ENCODE data around the gene FUBP3. TPM values are rescaled to one million over a fixed set of nuclear protein-coding genes. Genes with fewer than 3 reads are reported as not detected.

FUBP3 gene
- total RNA-seq, 2 experiments from 2014 or later: 36.4 to 40.8 TPM

GRCh38 chr9:130590305-130590704, 10.9 kb downstream of the FUBP3 start:
- Mint-ChIP-seq H3K36me3 (ENCODE audit: low read depth) (peaks cover under 1% of the 10 kb centered on the region), H3K9me3 (ENCODE audit: insufficient read depth) (no peaks in the 10 kb centered on the region), H3K27ac (no peak overlapping the region), H3K27me3 (ENCODE audit: low read depth) (no peaks in the 10 kb centered on the region), H3K4me1 (ENCODE audit: low read depth) (no peaks in the 10 kb centered on the region), H3K4me3 (no peak overlapping the region)
- ChIA-PET CTCF (interaction anchor here (1.0 kb wide), 1 partner anchor 11 kb away, joined by 4 read pairs; the partner anchor contains the start of gene FUBP3), POLR2A (no interaction called here)
- DNase-seq: no peak
- no peak for ATAC-seq

- H3K4me1 Mint-ChIP-seq (ENCODE audit: low read depth): no peaks in the 10 kb centered on the region
- H3K27ac Mint-ChIP-seq: no peak overlapping the region
- no peaks in the 10 kb centered on the region for H3K9me3 Mint-ChIP-seq (ENCODE audit: insufficient read depth)
- H3K4me3 Mint-ChIP-seq: no peak overlapping the region
- no peaks in the 10 kb centered on the region for H3K27me3 Mint-ChIP-seq (ENCODE audit: low read depth)
- DNase-seq: no peak
- CTCF ChIA-PET: no interaction called here
- peaks cover 16% of the 10 kb centered on the region for H3K36me3 Mint-ChIP-seq (ENCODE audit: low read depth)
- POLR2A ChIA-PET: no interaction called here
- no peak for ATAC-seq
These were observed 13.6 kb downstream of the FUBP3 start for GRCh38 chr9:130593020-130593419.

- Mint-ChIP-seq H3K4me3 (no peak overlapping the region), H3K27me3 (ENCODE audit: low read depth) (no peaks in the 10 kb centered on the region), H3K4me1 (ENCODE audit: low read depth) (no peaks in the 10 kb centered on the region), H3K36me3 (ENCODE audit: low read depth) (peaks cover 30% of the 10 kb centered on the region), H3K27ac (peak overlapping the region; percentile 43), H3K9me3 (ENCODE audit: insufficient read depth) (no peaks in the 10 kb centered on the region)
- ATAC-seq (no peak), DNase-seq (no peak)
- CTCF ChIA-PET: no interaction called here
- POLR2A ChIA-PET: no interaction called here
These were observed 17.9 kb downstream of the FUBP3 start for GRCh38 chr9:130597228-130597627.

- H3K36me3 Mint-ChIP-seq (ENCODE audit: low read depth): peaks cover 35% of the 10 kb centered on the region
- no peak for ATAC-seq
- no peak overlapping the region for H3K4me3 Mint-ChIP-seq
- ChIA-PET CTCF (no interaction called here), POLR2A (no interaction called here)
- no peak for DNase-seq
- no peak overlapping the region for H3K27ac Mint-ChIP-seq
- H3K9me3 Mint-ChIP-seq (ENCODE audit: insufficient read depth): no peaks in the 10 kb centered on the region
- H3K27me3 Mint-ChIP-seq (ENCODE audit: low read depth): no peaks in the 10 kb centered on the region
- no peaks in the 10 kb centered on the region for H3K4me1 Mint-ChIP-seq (ENCODE audit: low read depth)
These were observed 18.8 kb downstream of the FUBP3 start for GRCh38 chr9:130598188-130598587.

GRCh38 chr9:130599625-130600024, 20.2 kb downstream of the FUBP3 start:
- H3K36me3 Mint-ChIP-seq (ENCODE audit: low read depth): peaks cover 47% of the 10 kb centered on the region
- ChIA-PET POLR2A (no interaction called here), CTCF (no interaction called here)
- ATAC-seq: no peak
- H3K27ac Mint-ChIP-seq: no peak overlapping the region
- H3K27me3 Mint-ChIP-seq (ENCODE audit: low read depth): no peaks in the 10 kb centered on the region
- DNase-seq: no peak
- no peaks in the 10 kb centered on the region for H3K9me3 Mint-ChIP-seq (ENCODE audit: insufficient read depth)
- H3K4me3 Mint-ChIP-seq: no peak overlapping the region
- no peaks in the 10 kb centered on the region for H3K4me1 Mint-ChIP-seq (ENCODE audit: low read depth)

- peaks cover 2% of the 10 kb centered on the region for H3K4me1 Mint-ChIP-seq (ENCODE audit: low read depth)
- CTCF ChIA-PET: no interaction called here
- no peak overlapping the region for H3K4me3 Mint-ChIP-seq
- ATAC-seq: no peak
- POLR2A ChIA-PET: no interaction called here
- H3K9me3 Mint-ChIP-seq (ENCODE audit: insufficient read depth): no peaks in the 10 kb centered on the region
- H3K27me3 Mint-ChIP-seq (ENCODE audit: low read depth): no peaks in the 10 kb centered on the region
- DNase-seq: no peak
- peaks cover 46% of the 10 kb centered on the region for H3K36me3 Mint-ChIP-seq (ENCODE audit: low read depth)
- no peak overlapping the region for H3K27ac Mint-ChIP-seq
These were observed 21.7 kb downstream of the FUBP3 start for GRCh38 chr9:130601100-130601499.

- ChIA-PET CTCF (no interaction called here), POLR2A (no interaction called here)
- Mint-ChIP-seq H3K27ac (no peak overlapping the region), H3K36me3 (ENCODE audit: low read depth) (peaks cover 35% of the 10 kb centered on the region), H3K4me1 (ENCODE audit: low read depth) (peaks cover 2% of the 10 kb centered on the region), H3K27me3 (ENCODE audit: low read depth) (no peaks in the 10 kb centered on the region), H3K9me3 (ENCODE audit: insufficient read depth) (no peaks in the 10 kb centered on the region), H3K4me3 (no peak overlapping the region)
- DNase-seq (no peak), ATAC-seq (no peak)
These were observed 24.9 kb downstream of the FUBP3 start for GRCh38 chr9:130604295-130604694.

- Mint-ChIP-seq H3K27me3 (ENCODE audit: low read depth) (no peaks in the 10 kb centered on the region), H3K9me3 (ENCODE audit: insufficient read depth) (no peaks in the 10 kb centered on the region), H3K4me3 (no peak overlapping the region), H3K36me3 (ENCODE audit: low read depth) (peaks cover 27% of the 10 kb centered on the region), H3K27ac (no peak overlapping the region), H3K4me1 (ENCODE audit: low read depth) (peaks cover 2% of the 10 kb centered on the region)
- ChIA-PET CTCF (interaction anchor here (0.9 kb wide), 1 partner anchor 75 kb away, joined by 3 read pairs; no protein-coding TSS in a partner anchor), POLR2A (no interaction called here)
- DNase-seq (no peak), ATAC-seq (no peak)
These were observed 27.7 kb downstream of the FUBP3 start for GRCh38 chr9:130606887-130607600.

GRCh38 chr9:130607640-130608420, 28.5 kb downstream of the FUBP3 start:
- H3K4me1 Mint-ChIP-seq (ENCODE audit: low read depth): peaks cover 2% of the 10 kb centered on the region
- ChIA-PET CTCF (no interaction called here), POLR2A (no interaction called here)
- no peaks in the 10 kb centered on the region for H3K9me3 Mint-ChIP-seq (ENCODE audit: insufficient read depth)
- H3K27me3 Mint-ChIP-seq (ENCODE audit: low read depth): no peaks in the 10 kb centered on the region
- H3K36me3 Mint-ChIP-seq (ENCODE audit: low read depth): peaks cover 25% of the 10 kb centered on the region
- no peak overlapping the region for H3K27ac Mint-ChIP-seq
- ATAC-seq: no peak
- DNase-seq: no peak
- no peak overlapping the region for H3K4me3 Mint-ChIP-seq

- peaks cover 21% of the 10 kb centered on the region for H3K36me3 Mint-ChIP-seq (ENCODE audit: low read depth)
- H3K27ac Mint-ChIP-seq: no peak overlapping the region
- H3K9me3 Mint-ChIP-seq (ENCODE audit: insufficient read depth): no peaks in the 10 kb centered on the region
- no peak for DNase-seq
- ChIA-PET POLR2A (no interaction called here), CTCF (no interaction called here)
- peaks cover 2% of the 10 kb centered on the region for H3K4me1 Mint-ChIP-seq (ENCODE audit: low read depth)
- no peak for ATAC-seq
- no peaks in the 10 kb centered on the region for H3K27me3 Mint-ChIP-seq (ENCODE audit: low read depth)
- H3K4me3 Mint-ChIP-seq: no peak overlapping the region
These were observed 29.3 kb downstream of the FUBP3 start for GRCh38 chr9:130608554-130609134.

GRCh38 chr9:130609163-130609562, 29.8 kb downstream of the FUBP3 start:
- no peaks in the 10 kb centered on the region for H3K9me3 Mint-ChIP-seq (ENCODE audit: insufficient read depth)
- H3K27ac Mint-ChIP-seq: no peak overlapping the region

More at GRCh38 chr9:130609163-130609562, 29.8 kb downstream of the FUBP3 start:
- no peaks in the 10 kb centered on the region for H3K27me3 Mint-ChIP-seq (ENCODE audit: low read depth)
- no peak overlapping the region for H3K4me3 Mint-ChIP-seq
- DNase-seq: no peak
- ChIA-PET POLR2A (interaction anchor here (0.7 kb wide), 1 partner anchor 9 kb away, joined by 3 read pairs; no protein-coding TSS in a partner anchor), CTCF (no interaction called here)
- ATAC-seq: no peak
- peaks cover 2% of the 10 kb centered on the region for H3K4me1 Mint-ChIP-seq (ENCODE audit: low read depth)
- peaks cover 19% of the 10 kb centered on the region for H3K36me3 Mint-ChIP-seq (ENCODE audit: low read depth)
